ENCODE data around the gene TEX29. TPM values are rescaled to one million over a fixed set of nuclear protein-coding genes. Genes with fewer than 3 reads are reported as not detected.

The TEX29 gene
- total RNA-seq, 4 donors from 2014 or later, result 1.1 to 3.4 TPM; not detected in 2

GRCh38 chr13:111371720-111372119 is 51.3 kb downstream of the TEX29 start:
- no peak for ATAC-seq
- no peak overlapping the region for H3K4me3 ChIP-seq
- intact Hi-C loops (cut with DNase I; ENCODE audit: low total_unique reads), result no loop called here
- TF ChIP-seq POLR2A (IDR thresholded peaks at IDR 0.05) (no peak), CTCF (IDR thresholded peaks at IDR 0.05 in 4 of 5, conservative IDR thresholded peaks at IDR 0.05 in 1 of 5) (no peak)
- in situ Hi-C loops (cut with MboI; ENCODE audit: low sequenced_read_pairs in 4 of 4), result no loop called here
- no peaks in the 10 kb centered on the region for H3K9me3 ChIP-seq
- H3K27me3 ChIP-seq, result no peaks in the 10 kb centered on the region
- no peak for DNase-seq
- H3K27ac ChIP-seq, result no peak overlapping the region
- H3K36me3 ChIP-seq, result no peaks in the 10 kb centered on the region
- no peaks in the 10 kb centered on the region for H3K4me1 ChIP-seq

- Histone ChIP-seq H3K4me3 (no peak overlapping the region), H3K27me3 (no peaks in the 10 kb centered on the region), H3K27ac (no peak overlapping the region), H3K36me3 (no peaks in the 10 kb centered on the region), H3K9me3 (no peaks in the 10 kb centered on the region), H3K4me1 (no peaks in the 10 kb centered on the region)
- intact Hi-C loops (cut with DNase I; ENCODE audit: low total_unique reads), result no loop called here
- TF ChIP-seq POLR2A (IDR thresholded peaks at IDR 0.05), result no peak
- TF ChIP-seq CTCF (IDR thresholded peaks at IDR 0.05 in 4 of 5, conservative IDR thresholded peaks at IDR 0.05 in 1 of 5), result no peak
- in situ Hi-C loops (cut with MboI; ENCODE audit: low sequenced_read_pairs in 4 of 4), result no loop called here
- ATAC-seq (no peak), DNase-seq (no peak)
Observed at GRCh38 chr13:111372651-111373425, 52.4 kb downstream of the TEX29 start.

- no peaks in the 10 kb centered on the region for H3K9me3 ChIP-seq
- H3K4me3 ChIP-seq, result no peak overlapping the region
- H3K27ac ChIP-seq, result no peak overlapping the region
- no peaks in the 10 kb centered on the region for H3K27me3 ChIP-seq
- DNase-seq, result no peak
- TF ChIP-seq POLR2A (IDR thresholded peaks at IDR 0.05) (no peak), CTCF (IDR thresholded peaks at IDR 0.05 in 4 of 5, conservative IDR thresholded peaks at IDR 0.05 in 1 of 5) (no peak)
- in situ Hi-C loops (cut with MboI; ENCODE audit: low sequenced_read_pairs in 4 of 4) (no loop called here), intact Hi-C loops (cut with DNase I; ENCODE audit: low total_unique reads) (no loop called here)
- ATAC-seq, result no peak
- no peaks in the 10 kb centered on the region for H3K36me3 ChIP-seq
- no peaks in the 10 kb centered on the region for H3K4me1 ChIP-seq
Observed at GRCh38 chr13:111373486-111373885, 53.0 kb downstream of the TEX29 start.

GRCh38 chr13:111380431-111380830 is 60.0 kb downstream of the TEX29 start:
- intact Hi-C loops (cut with DNase I; ENCODE audit: low total_unique reads), result no loop called here

More at GRCh38 chr13:111380431-111380830, 60.0 kb downstream of the TEX29 start:
- TF ChIP-seq CTCF (IDR thresholded peaks at IDR 0.05 in 4 of 5, conservative IDR thresholded peaks at IDR 0.05 in 1 of 5) (no peak), POLR2A (IDR thresholded peaks at IDR 0.05) (no peak)
- H3K27me3 ChIP-seq, result no peaks in the 10 kb centered on the region
- in situ Hi-C loops (cut with MboI; ENCODE audit: low sequenced_read_pairs in 4 of 4), result no loop called here
- no peak overlapping the region for H3K4me3 ChIP-seq
- DNase-seq (no peak), ATAC-seq (no peak)
- no peaks in the 10 kb centered on the region for H3K4me1 ChIP-seq
- no peak overlapping the region for H3K27ac ChIP-seq
- no peaks in the 10 kb centered on the region for H3K9me3 ChIP-seq
- H3K36me3 ChIP-seq, result no peaks in the 10 kb centered on the region

Data from gastrocnemius medialis (tissue), 4 donors.